GM18867 (cell line): ENCODE measurements around the gene SEMA3G.

Source experiments
- ATAC-seq: cut with Tn5 transposase; IDR thresholded peaks from one replicate; pipeline ENCODE4 v1.9.1; 2021; ENCODE audit warnings: mild to moderate bottlenecking, moderate library complexity; ENCODE audit not compliant: unreplicated experiment

The SEMA3G gene

GRCh38 chr3:52423173-52423572, 21.7 kb downstream of the SEMA3G start:
- no peak for ATAC-seq

- no peak for ATAC-seq
These were observed 22.2 kb downstream of the SEMA3G start for GRCh38 chr3:52422669-52423068.

- ATAC-seq: no peak
These were observed 24.5 kb downstream of the SEMA3G start for GRCh38 chr3:52420388-52420787.

GRCh38 chr3:52415800-52416199, 29.1 kb downstream of the SEMA3G start:
- no peak for ATAC-seq

GRCh38 chr3:52408466-52408865, 36.4 kb downstream of the SEMA3G start:
- ATAC-seq: no peak

GRCh38 chr3:52407779-52408178, 37.1 kb downstream of the SEMA3G start:
- ATAC-seq: no peak

GRCh38 chr3:52406791-52407510, 38.0 kb downstream of the SEMA3G start:
- no peak for ATAC-seq

GRCh38 chr3:52406231-52406661, 38.7 kb downstream of the SEMA3G start:
- no peak for ATAC-seq

GRCh38 chr3:52405601-52406110, 39.2 kb downstream of the SEMA3G start:
- no peak for ATAC-seq

- no peak for ATAC-seq
These were observed 39.8 kb downstream of the SEMA3G start for GRCh38 chr3:52405066-52405465.

- ATAC-seq: no peak
These were observed 40.5 kb downstream of the SEMA3G start for GRCh38 chr3:52404391-52404790.

GRCh38 chr3:52403955-52404354, 40.9 kb downstream of the SEMA3G start:
- ATAC-seq: no peak

GRCh38 chr3:52403271-52403841, 41.5 kb downstream of the SEMA3G start:
- no peak for ATAC-seq

GRCh38 chr3:52402706-52403270, 42.1 kb downstream of the SEMA3G start:
- no peak for ATAC-seq

- ATAC-seq: no peak
These were observed 42.8 kb downstream of the SEMA3G start for GRCh38 chr3:52402101-52402521.

GRCh38 chr3:52401551-52401950, 43.4 kb downstream of the SEMA3G start:
- ATAC-seq: no peak

GRCh38 chr3:52401021-52401420, 43.9 kb downstream of the SEMA3G start:
- no peak for ATAC-seq

- ATAC-seq: no peak
These were observed 44.6 kb downstream of the SEMA3G start for GRCh38 chr3:52400275-52400793.

GRCh38 chr3:52399593-52399992, 45.3 kb downstream of the SEMA3G start:
- ATAC-seq: no peak

- ATAC-seq: no peak
These were observed 45.8 kb downstream of the SEMA3G start for GRCh38 chr3:52399131-52399530.

- no peak for ATAC-seq
These were observed 46.2 kb downstream of the SEMA3G start for GRCh38 chr3:52398670-52399081.
